A549 (cell line): ENCODE data around the gene GAP43.

Source experiments
- CHD2 ChIP-seq: fragments of 150-350 bp; IDR thresholded peaks from 2 replicates; pipeline ENCODE4 v1.6.1; 2014; ENCODE audit warnings: low read length; ENCODE audit not compliant: partially characterized antibody
- HOXB13 ChIP-seq: fragments of 250-450 bp; sonication (Bioruptor Pico); IDR thresholded peaks from 2 replicates; pipeline ENCODE4 v1.5.0; 2020; ENCODE audit warnings: low read depth, mild to moderate bottlenecking, moderate library complexity
- MAX ChIP-seq: IDR thresholded peaks from 2 replicates; pipeline ENCODE4 v1.6.1; 2012
- POLR2A ChIP-seq: IDR thresholded peaks from 2 replicates; pipeline ENCODE4 v1.6.1; 2012; ENCODE audit warnings: mild to moderate bottlenecking, low read length
- USF2 ChIP-seq: fragments of 450-650 bp; IDR thresholded peaks from 2 replicates; pipeline ENCODE4 v1.6.1; 2014; ENCODE audit warnings: antibody characterized with exemption
- TF ChIP-seq, protein P1 (sequence below): fragments of >200 bp; sonication (Bioruptor Twin); formaldehyde crosslinking; IDR thresholded peaks from 3 replicates; pipeline ENCODE4 v1.5.1; 2016
- TF ChIP-seq, protein P2 (sequence below): fragments of 200-600 bp; sonication (generic); IDR thresholded peaks from 2 replicates; pipeline ENCODE4 v1.6.1; 2016; ENCODE audit warnings: antibody characterized with exemption, mild to moderate bottlenecking, moderate library complexity

GRCh38 chr3:115644391-115644790 lies 21.1 kb downstream of the GAP43 start:
- TF ChIP-seq CHD2 (no peak), MAX (no peak), USF2 (no peak), HOXB13 (no peak), POLR2A (no peak)
- TF ChIP-seq, protein P1, sequence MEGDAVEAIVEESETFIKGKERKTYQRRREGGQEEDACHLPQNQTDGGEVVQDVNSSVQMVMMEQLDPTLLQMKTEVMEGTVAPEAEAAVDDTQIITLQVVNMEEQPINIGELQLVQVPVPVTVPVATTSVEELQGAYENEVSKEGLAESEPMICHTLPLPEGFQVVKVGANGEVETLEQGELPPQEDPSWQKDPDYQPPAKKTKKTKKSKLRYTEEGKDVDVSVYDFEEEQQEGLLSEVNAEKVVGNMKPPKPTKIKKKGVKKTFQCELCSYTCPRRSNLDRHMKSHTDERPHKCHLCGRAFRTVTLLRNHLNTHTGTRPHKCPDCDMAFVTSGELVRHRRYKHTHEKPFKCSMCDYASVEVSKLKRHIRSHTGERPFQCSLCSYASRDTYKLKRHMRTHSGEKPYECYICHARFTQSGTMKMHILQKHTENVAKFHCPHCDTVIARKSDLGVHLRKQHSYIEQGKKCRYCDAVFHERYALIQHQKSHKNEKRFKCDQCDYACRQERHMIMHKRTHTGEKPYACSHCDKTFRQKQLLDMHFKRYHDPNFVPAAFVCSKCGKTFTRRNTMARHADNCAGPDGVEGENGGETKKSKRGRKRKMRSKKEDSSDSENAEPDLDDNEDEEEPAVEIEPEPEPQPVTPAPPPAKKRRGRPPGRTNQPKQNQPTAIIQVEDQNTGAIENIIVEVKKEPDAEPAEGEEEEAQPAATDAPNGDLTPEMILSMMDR: no peak
- TF ChIP-seq, protein P2, sequence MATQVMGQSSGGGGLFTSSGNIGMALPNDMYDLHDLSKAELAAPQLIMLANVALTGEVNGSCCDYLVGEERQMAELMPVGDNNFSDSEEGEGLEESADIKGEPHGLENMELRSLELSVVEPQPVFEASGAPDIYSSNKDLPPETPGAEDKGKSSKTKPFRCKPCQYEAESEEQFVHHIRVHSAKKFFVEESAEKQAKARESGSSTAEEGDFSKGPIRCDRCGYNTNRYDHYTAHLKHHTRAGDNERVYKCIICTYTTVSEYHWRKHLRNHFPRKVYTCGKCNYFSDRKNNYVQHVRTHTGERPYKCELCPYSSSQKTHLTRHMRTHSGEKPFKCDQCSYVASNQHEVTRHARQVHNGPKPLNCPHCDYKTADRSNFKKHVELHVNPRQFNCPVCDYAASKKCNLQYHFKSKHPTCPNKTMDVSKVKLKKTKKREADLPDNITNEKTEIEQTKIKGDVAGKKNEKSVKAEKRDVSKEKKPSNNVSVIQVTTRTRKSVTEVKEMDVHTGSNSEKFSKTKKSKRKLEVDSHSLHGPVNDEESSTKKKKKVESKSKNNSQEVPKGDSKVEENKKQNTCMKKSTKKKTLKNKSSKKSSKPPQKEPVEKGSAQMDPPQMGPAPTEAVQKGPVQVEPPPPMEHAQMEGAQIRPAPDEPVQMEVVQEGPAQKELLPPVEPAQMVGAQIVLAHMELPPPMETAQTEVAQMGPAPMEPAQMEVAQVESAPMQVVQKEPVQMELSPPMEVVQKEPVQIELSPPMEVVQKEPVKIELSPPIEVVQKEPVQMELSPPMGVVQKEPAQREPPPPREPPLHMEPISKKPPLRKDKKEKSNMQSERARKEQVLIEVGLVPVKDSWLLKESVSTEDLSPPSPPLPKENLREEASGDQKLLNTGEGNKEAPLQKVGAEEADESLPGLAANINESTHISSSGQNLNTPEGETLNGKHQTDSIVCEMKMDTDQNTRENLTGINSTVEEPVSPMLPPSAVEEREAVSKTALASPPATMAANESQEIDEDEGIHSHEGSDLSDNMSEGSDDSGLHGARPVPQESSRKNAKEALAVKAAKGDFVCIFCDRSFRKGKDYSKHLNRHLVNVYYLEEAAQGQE: no peak
